GM11168 (cell line): ENCODE results near the gene CT45A1.
"Not testable (repeated sequence)": the region's sequence is repeated elsewhere in the genome, so short reads cannot be mapped to it uniquely, and the experiment has no call there.

Experiments used
- in situ Hi-C: fragments of 300-500 bp; cut with MboI; formaldehyde crosslinking; loops from one replicate; pipeline ENCODE4 v1.12.0; 2022; ENCODE audit warnings: low sequenced_read_pairs; ENCODE audit not compliant: unreplicated experiment

The CT45A1 gene, protein sequence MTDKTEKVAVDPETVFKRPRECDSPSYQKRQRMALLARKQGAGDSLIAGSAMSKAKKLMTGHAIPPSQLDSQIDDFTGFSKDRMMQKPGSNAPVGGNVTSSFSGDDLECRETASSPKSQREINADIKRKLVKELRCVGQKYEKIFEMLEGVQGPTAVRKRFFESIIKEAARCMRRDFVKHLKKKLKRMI

DNA sequence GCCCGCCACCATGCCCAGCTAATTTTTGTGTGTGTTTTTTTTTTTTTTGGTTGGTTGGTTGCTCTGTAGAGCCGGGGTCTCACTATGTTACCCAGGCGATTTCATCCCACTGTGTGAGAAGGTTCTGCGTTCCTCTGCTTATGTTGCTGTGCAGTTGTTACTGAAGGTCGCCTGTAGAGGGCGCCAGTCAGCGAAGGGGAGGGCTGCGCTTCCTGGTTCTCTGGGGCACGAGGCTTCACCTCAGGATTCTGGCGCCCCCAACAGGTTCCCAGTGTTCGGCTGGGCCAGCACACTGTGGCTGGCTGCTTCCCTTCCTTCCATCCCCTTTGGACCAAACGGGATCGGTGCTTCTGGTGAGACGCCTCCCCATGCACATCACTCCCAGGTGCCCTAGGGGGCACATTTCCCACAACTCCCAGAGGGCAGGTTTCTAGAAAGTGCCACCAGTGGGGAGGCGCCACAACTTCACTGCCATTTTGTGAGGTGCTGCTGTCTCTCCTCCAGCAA lies at the start of gene CT45A1:
Gene CT45A1 (plus strand): TSS at position 457 of the 507 bp plus-strand sequence. CDS start 5,302 bp downstream, outside the sequence.
- in situ Hi-C loops: not testable (repeated sequence)

DNA sequence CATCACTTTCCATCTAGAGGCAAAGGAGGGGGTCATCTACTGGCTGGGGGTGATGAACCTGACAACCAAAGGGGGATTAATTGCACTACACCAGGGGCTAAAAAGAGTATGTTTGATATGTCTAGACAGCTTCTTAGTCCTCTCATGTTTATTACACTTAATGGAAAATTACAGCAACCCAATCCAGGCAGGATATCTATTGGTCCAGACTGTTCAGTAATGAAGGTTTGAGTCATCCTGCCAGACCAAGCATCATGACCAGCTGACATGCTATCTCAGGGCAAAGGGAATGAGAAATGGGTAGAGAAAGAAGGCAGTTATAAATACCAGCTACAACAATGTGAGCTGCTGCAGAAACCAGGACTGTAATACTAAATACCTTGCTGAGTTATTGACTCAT lies 40.5 kb upstream of the CT45A1 start:
- in situ Hi-C loops: not testable (repeated sequence)

DNA sequence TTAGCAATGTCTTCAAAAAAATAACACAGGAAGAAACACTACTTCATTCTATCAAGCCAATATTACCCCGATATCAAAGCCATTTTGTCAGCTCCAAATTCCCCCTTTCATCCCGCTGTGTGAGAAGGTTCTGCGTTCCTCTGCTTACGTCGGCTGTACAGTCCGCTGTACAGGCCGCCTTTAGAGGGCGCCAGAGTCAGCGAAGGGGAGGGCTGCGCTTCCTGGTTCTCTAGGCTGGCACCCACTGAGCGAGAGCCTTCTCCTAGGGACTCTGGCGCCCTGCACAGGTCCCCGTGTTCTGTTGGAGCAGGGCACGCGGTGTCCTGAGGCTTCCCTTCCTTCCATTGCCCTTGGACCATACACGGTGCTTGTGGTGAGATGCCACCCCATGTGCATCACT lies 25.3 kb upstream of the CT45A1 start:
- in situ Hi-C loops: no loop called here

DNA sequence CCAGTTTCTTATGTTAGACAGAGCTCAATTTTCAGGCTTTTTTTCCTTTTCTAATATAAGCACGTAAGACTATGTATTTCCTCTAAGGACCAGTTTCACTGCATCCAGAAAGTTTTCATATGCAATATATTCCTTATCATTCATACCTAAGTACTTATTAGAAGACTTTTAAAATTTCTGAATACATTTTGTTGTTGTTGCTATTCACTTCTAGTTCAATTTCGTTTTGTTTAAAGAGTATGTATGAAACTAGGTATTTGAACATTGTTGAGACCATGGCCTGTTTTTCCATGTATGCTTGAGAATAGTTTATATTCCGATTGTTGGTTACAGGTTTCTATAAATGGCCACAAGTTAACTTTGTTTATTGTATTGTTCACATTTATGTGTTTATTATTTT lies 18.0 kb upstream of the CT45A1 start:
- in situ Hi-C loops: no loop called here

DNA sequence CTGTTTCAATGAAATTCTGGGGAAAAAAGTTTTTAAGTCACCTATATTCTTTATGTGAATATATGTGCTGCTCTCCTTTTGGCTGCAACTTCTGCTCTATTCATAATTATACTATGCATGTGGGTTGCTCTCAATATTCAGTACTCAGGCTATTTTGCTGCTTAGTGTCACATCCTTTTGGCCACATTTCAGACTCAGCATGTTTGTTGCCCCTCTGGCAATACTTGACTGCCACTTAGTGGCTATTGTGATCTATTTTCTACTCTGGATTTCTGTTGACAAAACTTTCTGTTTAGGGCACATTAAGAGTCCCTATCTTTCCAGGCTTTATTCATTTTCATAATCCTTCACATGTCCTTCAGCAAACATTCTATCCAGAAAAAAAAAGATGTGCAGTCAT lies 15.8 kb upstream of the CT45A1 start:
- in situ Hi-C loops: no loop called here

DNA sequence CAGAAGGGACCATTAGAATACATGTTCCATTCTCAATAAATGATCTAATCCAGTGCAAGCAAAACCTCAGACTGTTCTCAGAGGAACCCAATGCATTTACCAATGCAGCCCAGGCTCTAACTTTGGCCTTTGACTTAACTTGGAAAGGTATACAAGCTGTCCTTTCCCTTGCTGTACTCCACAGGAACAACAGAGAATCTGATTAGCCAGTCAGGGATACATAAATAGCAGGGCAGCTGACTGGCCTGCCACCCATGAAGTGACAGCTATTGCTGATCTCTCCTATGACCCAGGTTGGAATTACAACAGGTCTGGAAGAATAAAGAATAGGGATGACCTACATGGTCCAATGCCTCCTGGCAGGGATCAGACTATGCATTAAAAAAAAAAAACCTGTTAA lies 14.5 kb upstream of the CT45A1 start:
- in situ Hi-C loops: no loop called here

DNA sequence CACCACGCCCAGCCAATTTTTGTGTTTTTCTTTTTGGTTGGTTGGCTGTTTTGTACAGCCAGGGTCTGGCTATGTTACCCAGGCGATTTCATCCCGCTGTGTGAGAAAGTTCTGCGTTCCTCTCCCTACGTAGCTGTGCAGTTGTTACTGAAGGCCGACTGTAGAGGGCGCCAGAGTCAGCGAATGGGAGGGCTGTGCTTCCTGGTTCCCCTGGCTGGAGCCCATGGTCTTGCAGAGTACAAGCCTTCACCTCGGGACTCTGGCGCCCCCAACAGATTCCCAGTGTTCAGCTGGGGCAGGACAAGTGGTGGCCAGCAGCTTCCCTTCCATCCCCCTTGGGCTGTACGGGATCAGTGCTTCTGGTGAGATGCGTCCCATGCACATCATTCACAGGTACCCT lies 5.6 kb upstream of the CT45A1 start:
- in situ Hi-C loops: no loop called here

DNA sequence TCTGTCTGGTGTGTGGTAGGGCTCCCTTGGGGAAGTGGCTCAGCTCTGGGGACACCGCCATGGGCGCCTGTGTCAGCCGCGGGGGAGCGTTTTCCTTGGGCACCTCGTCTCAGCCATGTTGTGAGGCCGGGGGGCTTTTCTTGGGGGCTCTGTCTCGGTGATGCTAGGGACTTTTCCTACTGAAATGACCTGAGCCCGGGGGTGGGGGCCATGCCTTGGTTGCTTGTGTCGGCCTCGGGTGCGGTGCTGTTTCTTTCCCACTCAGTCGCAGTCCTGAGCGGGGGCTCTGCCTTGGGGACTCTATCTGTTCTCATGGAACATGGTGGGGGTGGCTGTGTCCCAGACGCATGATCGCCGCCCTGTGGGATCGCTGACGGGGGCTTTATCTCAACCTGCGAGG lies 356 bp downstream of the CT45A1 start:
- in situ Hi-C loops: no loop called here

DNA sequence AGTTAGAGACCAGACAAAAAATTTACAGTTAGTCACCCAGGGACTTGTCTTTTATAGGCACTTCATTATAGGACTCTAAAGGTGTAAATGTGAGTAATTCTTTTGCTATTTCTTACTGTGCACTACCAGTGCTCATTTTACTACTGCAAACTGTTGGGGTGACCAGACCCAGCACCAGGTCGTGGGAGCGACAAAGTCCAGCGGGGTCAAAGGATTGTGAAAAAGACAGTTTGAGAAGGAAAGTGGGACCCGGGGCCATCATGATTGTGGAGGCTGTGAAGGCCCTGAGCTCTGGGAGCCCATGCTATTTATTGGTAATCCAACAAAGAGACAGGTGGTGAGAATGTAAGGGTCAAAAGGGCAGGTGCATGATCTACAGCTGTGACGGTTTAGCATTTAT lies 21.2 kb downstream of the CT45A1 start:
- in situ Hi-C loops: not testable (repeated sequence)

DNA sequence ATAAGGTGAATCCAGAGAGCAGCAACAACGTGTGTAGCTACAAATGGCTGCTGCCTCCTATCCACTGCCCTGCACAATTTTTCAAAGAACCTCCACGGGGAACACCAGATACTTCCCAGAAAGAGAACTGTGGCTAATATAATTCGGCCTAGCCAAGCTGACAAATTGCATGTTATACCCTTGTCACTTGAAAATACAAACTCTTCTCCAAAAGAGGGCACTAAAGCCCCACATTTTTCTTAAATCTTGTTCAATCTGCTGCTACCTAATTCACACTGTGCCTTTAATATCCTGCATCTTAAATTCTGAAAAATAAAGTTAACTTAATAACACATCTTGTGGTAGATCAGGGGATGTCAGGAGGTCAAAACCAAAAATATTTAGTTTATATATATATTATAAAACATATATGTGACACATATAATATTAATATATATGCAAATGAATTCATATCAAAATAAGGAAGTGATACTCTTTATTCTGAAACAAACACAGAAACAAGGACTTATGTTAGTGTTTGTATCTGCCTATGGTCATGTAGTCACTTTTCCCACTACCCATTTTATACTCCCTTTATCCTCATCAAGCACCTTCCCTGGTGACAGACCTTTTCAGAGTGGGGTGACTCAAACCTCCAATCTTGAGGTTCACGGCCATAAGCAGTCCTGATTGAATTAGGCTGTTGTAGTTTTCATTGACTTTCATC lies 24.1 kb downstream of the CT45A1 start:
- in situ Hi-C loops: no loop called here

DNA sequence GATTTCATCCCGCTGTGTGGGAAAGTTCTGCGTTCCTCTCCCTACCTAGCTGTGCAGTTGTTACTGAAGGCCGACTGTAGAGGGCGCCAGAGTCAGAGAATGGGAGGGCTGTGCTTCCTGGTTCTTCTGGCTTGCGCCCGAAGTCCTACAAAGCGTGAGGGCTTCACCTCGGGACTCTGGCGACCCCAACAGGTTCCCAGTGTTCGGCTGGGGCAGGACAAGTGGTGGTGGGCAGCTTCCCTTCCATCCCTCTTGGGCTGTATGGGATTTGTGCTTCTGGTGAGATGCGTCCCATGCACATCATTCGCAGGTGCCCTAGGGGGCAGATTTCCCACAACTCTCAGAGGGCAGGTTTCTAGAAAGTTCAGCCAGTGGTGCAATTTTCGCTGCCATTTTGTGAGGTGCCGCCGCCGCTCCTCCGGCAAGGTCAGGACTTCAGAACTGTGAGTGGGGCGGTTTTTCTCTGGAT lies 27.3 kb downstream of the CT45A1 start:
- in situ Hi-C loops: no loop called here

DNA sequence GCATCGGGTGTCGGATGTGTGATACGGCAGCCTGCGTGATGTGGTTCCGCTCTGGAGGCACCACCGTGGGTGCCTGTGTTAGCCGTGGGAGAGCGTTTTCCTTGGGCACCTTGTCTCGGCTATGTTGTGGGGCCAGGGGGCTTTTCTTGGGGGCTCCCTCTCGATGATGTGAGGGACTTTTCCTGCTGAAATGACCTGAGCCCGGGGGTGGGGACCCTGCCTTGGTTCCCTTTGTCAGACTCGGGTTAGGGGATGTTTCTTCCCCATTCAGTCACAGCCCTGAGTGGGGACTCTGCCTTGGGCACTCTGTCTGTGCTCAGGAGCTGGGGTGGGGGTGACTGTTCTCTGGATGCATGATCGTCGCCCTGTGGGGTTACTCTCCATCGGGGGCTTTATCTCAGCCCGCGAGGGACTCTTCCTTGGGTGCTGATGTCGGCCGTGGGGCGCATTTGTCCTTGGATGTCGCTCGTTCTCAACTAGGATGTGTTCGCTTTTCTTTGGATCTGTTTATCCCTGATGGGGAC lies 27.8 kb downstream of the CT45A1 start:
- in situ Hi-C loops: no loop called here

DNA sequence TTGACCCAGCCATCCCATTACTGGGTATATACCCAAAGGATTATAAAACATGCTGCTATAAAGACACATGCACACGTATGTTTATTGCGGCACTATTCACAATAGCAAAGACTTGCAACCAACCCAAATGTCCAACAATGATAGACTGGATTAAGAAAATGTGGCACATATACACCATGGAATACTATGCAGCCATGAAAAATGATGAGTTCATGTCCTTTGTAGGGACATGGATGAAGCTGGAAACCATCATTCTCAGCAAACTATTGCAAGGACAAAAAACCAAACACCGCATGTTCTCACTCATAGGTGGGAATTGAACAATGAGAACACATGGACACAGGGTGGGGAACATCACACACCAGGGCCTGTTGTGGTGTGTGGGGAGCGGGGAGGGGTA lies 31.3 kb downstream of the CT45A1 start:
- in situ Hi-C loops: not testable (repeated sequence)

DNA sequence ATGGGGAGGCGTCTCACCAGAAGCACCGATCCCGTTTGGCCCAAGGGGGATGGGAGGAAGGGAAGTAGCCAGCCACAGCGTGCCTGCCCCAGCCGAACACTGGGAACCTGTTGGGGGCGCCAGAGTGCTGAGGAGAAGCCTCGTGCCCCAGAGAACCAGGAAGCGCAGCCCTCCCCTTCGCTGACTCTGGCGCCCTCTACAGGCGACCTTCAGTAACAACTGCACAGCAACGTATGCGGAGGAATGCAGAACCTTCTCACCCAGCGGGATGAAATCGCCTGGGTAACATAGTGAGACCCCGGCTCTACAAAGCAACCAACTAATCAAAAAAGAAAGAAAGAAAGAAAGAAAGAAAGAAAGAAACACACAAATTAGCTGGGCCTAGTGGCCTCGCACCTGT lies 54.7 kb downstream of the CT45A1 start, which contains the start of gene CT45A3:
Gene CT45A3 (minus strand): TSS at position 101 of the 400 bp plus-strand sequence. CDS start 3,747 bp downstream, outside the sequence.
- in situ Hi-C loops: not testable (repeated sequence)
